HCT116 (cell line): ENCODE measurements around the gene ADARB2. TPM values are rescaled to one million over a fixed set of nuclear protein-coding genes. Genes with fewer than 3 reads are reported as not detected.

Experiments
- ATAC-seq: fragments of 200-7000 bp; cut with Tn5 transposase; 2 replicates; pipeline ENCODE4 v1.9.1; 2020; ENCODE audit warnings: mild to moderate bottlenecking, moderate library complexity
- BruUV-seq: library from RNA; stranded (reverse); fragments of 400-500 nt; replicated peaks from 2 replicates; lab custom pipeline; 2021; lab: Mats Ljungman, UMichigan
- CTCF ChIA-PET: fragments of 300-600 bp; sonication (Branson Sonifier 250); formaldehyde crosslinking; loops from one replicate; lab custom pipeline; 2021; ENCODE audit warnings: antibody characterized with exemption; lab: Charles Lee
- POLR2A ChIA-PET: fragments of 300-600, 350-600 bp; sonication (Branson Sonifier 250); formaldehyde crosslinking; loops from one replicate; lab custom pipeline; 2021; ENCODE audit warnings: antibody characterized with exemption; lab: Charles Lee
- RAD21 ChIA-PET, 2 experiments: fragments of 300-600 bp; sonication (Branson Sonifier 250); formaldehyde crosslinking; loops; one replicate each; lab custom pipeline; 2023; ENCODE audit warnings: low total read pairs in 2 of 2; ENCODE audit not compliant: uncharacterized antibody in 2 of 2, unreplicated experiment in 2 of 2, low non-redundant PET in 1 of 2; lab: Charles Lee
- DNase-seq: peaks from one replicate; pipeline ENCODE4 v3.0.0-alpha.2; 2010; ENCODE audit warnings: low read depth, low spot score
- H2AFZ ChIP-seq: fragments of 200-600 bp; shearing (Covaris generic), sonication (generic); 2 replicates; pipeline ENCODE4 v1.6.1; 2017; ENCODE audit warnings: low read depth, mixed run types, mixed read lengths, antibody characterized with exemption, low read length; ENCODE audit not compliant: poor library complexity, severe bottlenecking
- H3K27ac ChIP-seq: 2 replicates; pipeline ENCODE4 v1.5.1; 2012; ENCODE audit warnings: low read depth, low read length
- H3K27me3 ChIP-seq: fragments of 200-600 bp; sonication (generic); 2 replicates; pipeline ENCODE4 v1.6.1; 2016; ENCODE audit warnings: mixed run types, low read length, mixed read lengths; ENCODE audit not compliant: insufficient read depth
- H3K36me3 ChIP-seq, 2 experiments: fragments of 200-500 bp in 1 of 2; fragments of 200-600 bp in 1 of 2; sonication (Bioruptor generic) in 1 of 2; sonication (generic) in 1 of 2; 2 replicates each; pipeline versions ENCODE4 v1.5.1 to v1.6.1; 2014 to 2016; ENCODE audit warnings: low read length in 2 of 2, inconsistent platforms in 1 of 2, mixed read lengths in 1 of 2, mixed run types in 1 of 2; ENCODE audit not compliant: insufficient read depth in 2 of 2, control insufficient read depth in 1 of 2
- H3K4me1 ChIP-seq, 2 experiments: fragments of 200-600 bp in 1 of 2; sonication (generic) in 1 of 2; 2 replicates each; pipeline versions ENCODE4 v1.5.1 to v1.6.1; 2012 to 2017; ENCODE audit warnings: low read length in 2 of 2, inconsistent platforms in 1 of 2, mild to moderate bottlenecking in 1 of 2, mixed read lengths in 1 of 2, mixed run types in 1 of 2, moderate library complexity in 1 of 2; ENCODE audit not compliant: insufficient read depth in 2 of 2, control insufficient read depth in 1 of 2
- H3K4me2 ChIP-seq: fragments of 200-600 bp; sonication (generic); 2 replicates; pipeline ENCODE4 v1.6.1; 2017; ENCODE audit warnings: mixed run types, low read length, mixed read lengths
- H3K4me3 ChIP-seq, 2 experiments: fragments of 200-600 bp in 1 of 2; sonication (generic) in 1 of 2; replicated peaks in 1 of 2; 2 replicates each; pipeline ENCODE4 v1.5.1; 2011 to 2016; ENCODE audit warnings: low read length in 2 of 2, control low read depth in 1 of 2, low read depth in 1 of 2, mild to moderate bottlenecking in 1 of 2, mixed read lengths in 1 of 2, mixed run types in 1 of 2
- H3K79me2 ChIP-seq: fragments of 200-600 bp; sonication (generic); 2 replicates; pipeline ENCODE4 v1.6.1; 2017; ENCODE audit warnings: mild to moderate bottlenecking, mixed run types, low read length, moderate library complexity, mixed read lengths; ENCODE audit not compliant: insufficient read depth
- H3K9ac ChIP-seq: fragments of 200-600 bp; sonication (generic); 2 replicates; pipeline ENCODE4 v1.6.1; 2016; ENCODE audit warnings: low read length, mixed read lengths
- H3K9me2 ChIP-seq: fragments of 200-600 bp; sonication (generic), shearing (Covaris generic); 2 replicates; pipeline ENCODE4 v1.6.1; 2017; ENCODE audit warnings: mixed run types, mild to moderate bottlenecking, moderate library complexity; ENCODE audit not compliant: insufficient read depth
- H3K9me3 ChIP-seq, 2 experiments: fragments of 200-500 bp in 1 of 2; fragments of 200-600 bp in 1 of 2; sonication (Bioruptor generic) in 1 of 2; sonication (generic) in 1 of 2; 2 replicates each; pipeline ENCODE4 v1.6.1; 2014 to 2017; ENCODE audit warnings: low read length in 2 of 2, mixed read lengths in 2 of 2, inconsistent platforms in 1 of 2, low read depth in 1 of 2, mild to moderate bottlenecking in 1 of 2, mixed run types in 1 of 2, moderate library complexity in 1 of 2; ENCODE audit not compliant: control insufficient read depth in 1 of 2, insufficient read depth in 1 of 2
- H4K20me1 ChIP-seq: fragments of 200-600 bp; sonication (generic), shearing (Covaris generic); 2 replicates; pipeline ENCODE4 v1.6.1; 2017; ENCODE audit warnings: mixed run types, mild to moderate bottlenecking, moderate library complexity; ENCODE audit not compliant: insufficient read depth
- EGR1 ChIP-seq: IDR thresholded peaks from 2 replicates; pipeline ENCODE4 v1.6.1; 2012; ENCODE audit warnings: low read depth
- ELF1 ChIP-seq: IDR thresholded peaks from 2 replicates; pipeline ENCODE4 v1.6.1; 2012; ENCODE audit warnings: low read depth, borderline replicate concordance
- FOSL1 ChIP-seq: IDR thresholded peaks from 2 replicates; pipeline ENCODE4 v1.6.1; 2012; ENCODE audit warnings: low read depth
- JUND ChIP-seq: IDR thresholded peaks from 2 replicates; pipeline ENCODE4 v1.6.1; 2012
- POLR2A ChIP-seq: IDR thresholded peaks from 2 replicates; pipeline ENCODE4 v1.7.0; 2011; ENCODE audit warnings: borderline replicate concordance; ENCODE audit not compliant: insufficient read depth, insufficient read length; ENCODE audit errors: extremely low read depth
- POLR2AphosphoS5 ChIP-seq: IDR thresholded peaks from 2 replicates; pipeline ENCODE4 v1.6.1; 2011; ENCODE audit warnings: mild to moderate bottlenecking, low read depth, low read length, moderate library complexity
- RAD21 ChIP-seq: IDR thresholded peaks from 2 replicates; pipeline ENCODE4 v1.6.1; 2012; ENCODE audit warnings: low read depth, mild to moderate bottlenecking
- YY1 ChIP-seq: IDR thresholded peaks from 2 replicates; pipeline ENCODE4 v1.6.1; 2011; ENCODE audit warnings: low read length, low read depth, moderate library complexity, mild to moderate bottlenecking; ENCODE audit not compliant: insufficient replicate concordance; ENCODE audit errors: extremely low read depth
- ZBTB33 ChIP-seq: IDR thresholded peaks from 2 replicates; pipeline ENCODE4 v1.6.1; 2011; ENCODE audit warnings: mild to moderate bottlenecking, low read length, moderate library complexity; ENCODE audit not compliant: insufficient replicate concordance; ENCODE audit errors: extremely low read depth
- intact Hi-C: fragments of 100-400 bp; cut with micrococcal nuclease; formaldehyde crosslinking; loops from 2 replicates; pipeline ENCODE4 v1.10.0; 2022
- total RNA-seq: library from RNA; stranded (reverse); gene quantifications from one replicate; pipeline ENCODE4 v1.2.1, GENCODE V29; 2021; ENCODE audit not compliant: unreplicated experiment

Gene ADARB2
- total RNA-seq, 1 experiment from 2014 or later, result not detected

GRCh38 chr10:1214071-1214675 lies 523.2 kb downstream of the ADARB2 start:
- H3K27me3 ChIP-seq, result peaks cover 25% of the 10 kb centered on the region; the same call in 1 of the 2 replicates
- CTCF ChIA-PET, result no interaction called here
- no peaks in the 10 kb centered on the region for H4K20me1 ChIP-seq
- H3K4me3 ChIP-seq, result no peak overlapping the region
- no peaks in the 10 kb centered on the region for H3K4me1 ChIP-seq
- H3K4me2 ChIP-seq, result no peak overlapping the region
- no peaks in the 10 kb centered on the region for H3K79me2 ChIP-seq
- TF ChIP-seq FOSL1 (no peak), ELF1 (no peak), RAD21 (no peak), JUND (no peak), YY1 (no peak), EGR1 (no peak), POLR2A (no peak), ZBTB33 (no peak), POLR2AphosphoS5 (no peak)
- TF ChIP-seq, all 23 proteins: peak for 0
- intact Hi-C loops, result no loop called here
- DNase-seq (no peak), ATAC-seq (no peak)
- Histone ChIP-seq H3K27ac (no peak overlapping the region), H3K9me2 (no peaks in the 10 kb centered on the region), H3K9ac (no peak overlapping the region), H3K9me3 (no peaks in the 10 kb centered on the region), H2AFZ (no peak overlapping the region), H3K36me3 (no peaks in the 10 kb centered on the region)
- POLR2A ChIA-PET, result no interaction called here
- no TSS peak for BruUV-seq
- RAD21 ChIA-PET, result no interaction called here
